ENCODE data around the gene IL10.

DNA sequence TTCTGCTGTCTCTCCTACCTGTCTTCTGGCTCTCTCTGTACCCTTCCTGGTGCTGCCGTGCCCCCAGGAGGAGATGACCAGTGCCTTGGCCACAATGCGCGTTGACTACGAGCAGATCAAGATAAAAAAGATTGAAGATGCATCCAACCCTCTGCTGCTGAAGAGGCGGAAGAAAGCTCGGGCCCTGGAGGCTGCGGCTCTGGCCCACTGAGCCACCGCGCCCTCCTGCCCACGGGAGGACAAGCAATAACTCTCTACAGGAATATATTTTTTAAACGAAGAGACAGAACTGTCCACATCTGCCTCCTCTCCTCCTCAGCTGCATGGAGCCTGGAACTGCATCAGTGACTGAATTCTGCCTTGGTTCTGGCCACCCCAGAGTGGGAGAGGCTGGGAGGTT lies 39.8 kb downstream of the IL10 start:
- TF ChIP-seq POLR2A (IDR thresholded peaks at IDR 0.05) (no peak), POLR2AphosphoS5 (IDR thresholded peaks at IDR 0.05) (no peak)
- TF ChIP-seq, protein P1, sequence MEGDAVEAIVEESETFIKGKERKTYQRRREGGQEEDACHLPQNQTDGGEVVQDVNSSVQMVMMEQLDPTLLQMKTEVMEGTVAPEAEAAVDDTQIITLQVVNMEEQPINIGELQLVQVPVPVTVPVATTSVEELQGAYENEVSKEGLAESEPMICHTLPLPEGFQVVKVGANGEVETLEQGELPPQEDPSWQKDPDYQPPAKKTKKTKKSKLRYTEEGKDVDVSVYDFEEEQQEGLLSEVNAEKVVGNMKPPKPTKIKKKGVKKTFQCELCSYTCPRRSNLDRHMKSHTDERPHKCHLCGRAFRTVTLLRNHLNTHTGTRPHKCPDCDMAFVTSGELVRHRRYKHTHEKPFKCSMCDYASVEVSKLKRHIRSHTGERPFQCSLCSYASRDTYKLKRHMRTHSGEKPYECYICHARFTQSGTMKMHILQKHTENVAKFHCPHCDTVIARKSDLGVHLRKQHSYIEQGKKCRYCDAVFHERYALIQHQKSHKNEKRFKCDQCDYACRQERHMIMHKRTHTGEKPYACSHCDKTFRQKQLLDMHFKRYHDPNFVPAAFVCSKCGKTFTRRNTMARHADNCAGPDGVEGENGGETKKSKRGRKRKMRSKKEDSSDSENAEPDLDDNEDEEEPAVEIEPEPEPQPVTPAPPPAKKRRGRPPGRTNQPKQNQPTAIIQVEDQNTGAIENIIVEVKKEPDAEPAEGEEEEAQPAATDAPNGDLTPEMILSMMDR (IDR thresholded peaks at IDR 0.05): no peak

All from sigmoid colon (tissue), 4 donors.